Activated T-cell treated with anti-CD3 and anti-CD28 coated beads, Interleukin-2, amount 50 U/mL, for 72 hours (primary cell): ENCODE results near the gene CRB3. TPM values are rescaled to one million over a fixed set of nuclear protein-coding genes. Genes with fewer than 3 reads are reported as not detected.

Experiments used
- ATAC-seq, 2 donors: fragments of 150-1000 bp; cut with Tn5 transposase; replicated peaks in 1 of 2; 2 replicates each; pipeline ENCODE4 v1.10.0; 2021; ENCODE audit warnings: moderate library complexity in 2 of 2, mild to moderate bottlenecking in 1 of 2
- DNase-seq, 2 donors: peaks; one replicate each; pipeline ENCODE4 v3.0.0; 2021 to 2022; ENCODE audit warnings: mixed read lengths in 1 of 2
- H3K27ac Mint-ChIP-seq: one replicate; pipeline ENCODE4 v1.8.0; 2022; ENCODE audit warnings: mild to moderate bottlenecking, moderate library complexity, mixed read lengths
- H3K27me3 Mint-ChIP-seq: one replicate; pipeline ENCODE4 v1.8.0; 2022; ENCODE audit warnings: low read depth, mixed read lengths
- H3K36me3 Mint-ChIP-seq, 2 donors: one replicate each; pipeline ENCODE4 v1.8.0; 2022; ENCODE audit warnings: mixed read lengths in 2 of 2, mild to moderate bottlenecking in 1 of 2; ENCODE audit not compliant: insufficient read depth in 2 of 2
- H3K4me1 Mint-ChIP-seq: one replicate; pipeline ENCODE4 v1.8.0; 2022; ENCODE audit warnings: low read depth, mixed read lengths
- H3K4me3 Mint-ChIP-seq, 2 donors: one replicate each; pipeline ENCODE4 v1.8.0; 2022; ENCODE audit warnings: mild to moderate bottlenecking in 2 of 2, mixed read lengths in 2 of 2, moderate library complexity in 2 of 2
- H3K9me3 Mint-ChIP-seq, 2 donors: one replicate each; pipeline ENCODE4 v1.8.0; 2022; ENCODE audit warnings: mixed read lengths in 2 of 2
- total RNA-seq, 2 donors: library from RNA; stranded (reverse); gene quantifications; one replicate each; pipeline ENCODE4 v1.2.3, GENCODE V29; 2022

The CRB3 gene
- total RNA-seq, 2 donors from 2014 or later = 3.9 to 5.0 TPM

GRCh38 chr19:6446452-6446851 is 17.6 kb upstream of the CRB3 start:
- Mint-ChIP-seq H3K4me3 (no peak overlapping the region), H3K4me1 (no peaks in the 10 kb centered on the region), H3K27me3 (no peaks in the 10 kb centered on the region), H3K27ac (no peak overlapping the region), H3K9me3 (no peaks in the 10 kb centered on the region), H3K36me3 (peaks cover 0 to 3% of the 10 kb centered on the region in 2 donors)
- no peak for ATAC-seq
- no peak for DNase-seq

GRCh38 chr19:6448045-6448444 is 16.0 kb upstream of the CRB3 start:
- DNase-seq (no peak), ATAC-seq (no peak)
- no peaks in the 10 kb centered on the region for H3K9me3 Mint-ChIP-seq
- no peak overlapping the region for H3K4me3 Mint-ChIP-seq
- H3K27me3 Mint-ChIP-seq = no peaks in the 10 kb centered on the region
- peaks cover 2 to 5% of the 10 kb centered on the region in 2 donors for H3K36me3 Mint-ChIP-seq
- H3K4me1 Mint-ChIP-seq = no peaks in the 10 kb centered on the region
- H3K27ac Mint-ChIP-seq = no peak overlapping the region

- no peak overlapping the region for H3K27ac Mint-ChIP-seq
Measured at GRCh38 chr19:6450166-6450565, 13.9 kb upstream of the CRB3 start.

GRCh38 chr19:6451583-6452222 is 12.4 kb upstream of the CRB3 start:
- no peaks in the 10 kb centered on the region for H3K4me1 Mint-ChIP-seq
- no peaks in the 10 kb centered on the region for H3K27me3 Mint-ChIP-seq
- H3K36me3 Mint-ChIP-seq = peaks cover 7 to 25% of the 10 kb centered on the region in 2 donors
- ATAC-seq (no peak), DNase-seq (no peak)
- H3K27ac Mint-ChIP-seq = no peak overlapping the region
- H3K4me3 Mint-ChIP-seq = no peak overlapping the region
- peaks cover 1 to 4% of the 10 kb centered on the region in 2 donors for H3K9me3 Mint-ChIP-seq

More at GRCh38 chr19:6450166-6450565, 13.9 kb upstream of the CRB3 start:
- Mint-ChIP-seq H3K36me3 (peaks cover 5 to 19% of the 10 kb centered on the region in 2 donors), H3K9me3 (peaks cover 1 to 4% of the 10 kb centered on the region in 2 donors), H3K4me3 (no peak overlapping the region), H3K27me3 (no peaks in the 10 kb centered on the region), H3K4me1 (no peaks in the 10 kb centered on the region)
- ATAC-seq (no peak), DNase-seq (no peak)

GRCh38 chr19:6452223-6452614 is 11.9 kb upstream of the CRB3 start:
- no peaks in the 10 kb centered on the region for H3K4me1 Mint-ChIP-seq
- H3K4me3 Mint-ChIP-seq = no peak overlapping the region
- no peaks in the 10 kb centered on the region for H3K27me3 Mint-ChIP-seq
- ATAC-seq = no peak
- peaks cover 7 to 25% of the 10 kb centered on the region in 2 donors for H3K36me3 Mint-ChIP-seq
- no peak for DNase-seq
- no peak overlapping the region for H3K27ac Mint-ChIP-seq
- H3K9me3 Mint-ChIP-seq = peaks cover 1 to 4% of the 10 kb centered on the region in 2 donors

- H3K9me3 Mint-ChIP-seq = peaks cover 1 to 4% of the 10 kb centered on the region in 2 donors
- H3K36me3 Mint-ChIP-seq = peaks cover 7 to 25% of the 10 kb centered on the region in 2 donors
- ATAC-seq (no peak), DNase-seq (no peak)
- H3K27me3 Mint-ChIP-seq = no peaks in the 10 kb centered on the region
- no peak overlapping the region for H3K4me3 Mint-ChIP-seq
- H3K27ac Mint-ChIP-seq = no peak overlapping the region
- no peaks in the 10 kb centered on the region for H3K4me1 Mint-ChIP-seq
Measured at GRCh38 chr19:6452899-6453298, 11.2 kb upstream of the CRB3 start.

- DNase-seq (no peak), ATAC-seq (no peak)
- peaks cover 1 to 4% of the 10 kb centered on the region in 2 donors for H3K9me3 Mint-ChIP-seq
- H3K27me3 Mint-ChIP-seq = no peaks in the 10 kb centered on the region
- no peak overlapping the region for H3K27ac Mint-ChIP-seq
- H3K36me3 Mint-ChIP-seq = peaks cover 7 to 27% of the 10 kb centered on the region in 2 donors
- peaks cover 11% of the 10 kb centered on the region for H3K4me1 Mint-ChIP-seq
- no peak overlapping the region for H3K4me3 Mint-ChIP-seq
Measured at GRCh38 chr19:6453951-6454565, 10.0 kb upstream of the CRB3 start.

- Mint-ChIP-seq H3K27ac (no peak overlapping the region), H3K4me1 (peaks cover 18% of the 10 kb centered on the region), H3K27me3 (no peaks in the 10 kb centered on the region), H3K36me3 (peaks cover 9 to 29% of the 10 kb centered on the region in 2 donors), H3K4me3 (no peak overlapping the region), H3K9me3 (peaks cover 1 to 4% of the 10 kb centered on the region in 2 donors)
- DNase-seq (no peak), ATAC-seq (no peak)
Measured at GRCh38 chr19:6455924-6456323, 8.1 kb upstream of the CRB3 start.

- no peak for DNase-seq
- peak overlapping the region; percentile 88 to 95 for H3K4me3 Mint-ChIP-seq
- H3K27me3 Mint-ChIP-seq = no peaks in the 10 kb centered on the region
- ATAC-seq = no peak
- H3K4me1 Mint-ChIP-seq = peaks cover 18% of the 10 kb centered on the region
- peaks cover 7 to 26% of the 10 kb centered on the region in 2 donors for H3K36me3 Mint-ChIP-seq
- peaks cover 1 to 4% of the 10 kb centered on the region in 2 donors for H3K9me3 Mint-ChIP-seq
- H3K27ac Mint-ChIP-seq = no peak overlapping the region
Measured at GRCh38 chr19:6457958-6458694, 5.9 kb upstream of the CRB3 start.

- Mint-ChIP-seq H3K36me3 (peaks cover 4 to 21% of the 10 kb centered on the region in 2 donors), H3K27ac (no peak overlapping the region), H3K4me3 (peak overlapping the region; percentile 88 to 95), H3K4me1 (peaks cover 18% of the 10 kb centered on the region), H3K9me3 (peaks cover 0 to 2% of the 10 kb centered on the region in 2 donors), H3K27me3 (no peaks in the 10 kb centered on the region)
- ATAC-seq (no peak), DNase-seq (no peak)
Measured at GRCh38 chr19:6458695-6459261, 5.3 kb upstream of the CRB3 start.

GRCh38 chr19:6459262-6460098 is 4.6 kb upstream of the CRB3 start, which contains the start of gene SLC25A23:
Gene SLC25A23 (minus strand): TSS chr19:6459792. CDS start chr19:6459628, 164 bp downstream.
- Mint-ChIP-seq H3K27me3 (no peaks in the 10 kb centered on the region), H3K36me3 (peaks cover 4 to 18% of the 10 kb centered on the region in 2 donors), H3K27ac (peak within 1 kb of the TSS; percentile 53), H3K4me1 (peaks cover 18% of the 10 kb centered on the region), H3K4me3 (peak within 1 kb of the TSS; percentile 94 to 96), H3K9me3 (peaks cover 0 to 2% of the 10 kb centered on the region in 2 donors)
- ATAC-seq (peak; percentile 20 to 38), DNase-seq (peak; percentile 66 to 69)
